ENCODE measurements around the gene GDF10. TPM values are rescaled to one million over a fixed set of nuclear protein-coding genes. Genes with fewer than 3 reads are reported as not detected.

GDF10 gene
- total RNA-seq, 1 donor from 2014 or later = not detected

- Mint-ChIP-seq H3K9me3 (no peaks in the 10 kb centered on the region), H3K4me3 (no peak overlapping the region), H3K36me3 (ENCODE audit: low read depth) (no peaks in the 10 kb centered on the region), H3K4me1 (no peaks in the 10 kb centered on the region), H3K27ac (no peak overlapping the region), H3K27me3 (no peaks in the 10 kb centered on the region)
- intact Hi-C loops (cut with micrococcal nuclease) = no loop called here
- DNase-seq (no peak), ATAC-seq (ENCODE audit: low read depth) (no peak)
- ChIA-PET CTCF (interaction anchor here (0.9 kb wide), 1 partner anchor 281 kb away, joined by 3 read pairs; no protein-coding TSS in a partner anchor), POLR2A (no interaction called here)
- no peak for TF ChIP-seq CTCF (IDR thresholded peaks at IDR 0.05)
These were observed 9.6 kb downstream of the GDF10 start for GRCh38 chr10:47309408-47310089.

- Mint-ChIP-seq H3K36me3 (ENCODE audit: low read depth) (no peaks in the 10 kb centered on the region), H3K9me3 (no peaks in the 10 kb centered on the region), H3K4me1 (no peaks in the 10 kb centered on the region), H3K4me3 (no peak overlapping the region), H3K27me3 (no peaks in the 10 kb centered on the region), H3K27ac (no peak overlapping the region)
- CTCF ChIA-PET = interaction anchor here (0.9 to 4.7 kb wide), 2 partner anchors 282 to 285 kb away, joined by 3 to 53 read pairs; no protein-coding TSS in a partner anchor
- POLR2A ChIA-PET = no interaction called here
- no peak for TF ChIP-seq CTCF (IDR thresholded peaks at IDR 0.05)
- DNase-seq (no peak), ATAC-seq (ENCODE audit: low read depth) (no peak)
- intact Hi-C loops (cut with micrococcal nuclease) = no loop called here
These were observed 10.1 kb downstream of the GDF10 start for GRCh38 chr10:47310090-47310505.

- ATAC-seq (ENCODE audit: low read depth) (no peak), DNase-seq (no peak)
- Mint-ChIP-seq H3K36me3 (ENCODE audit: low read depth) (no peaks in the 10 kb centered on the region), H3K4me1 (no peaks in the 10 kb centered on the region), H3K4me3 (no peak overlapping the region), H3K27ac (no peak overlapping the region), H3K27me3 (no peaks in the 10 kb centered on the region), H3K9me3 (no peaks in the 10 kb centered on the region)
- ChIA-PET POLR2A (no interaction called here), CTCF (interaction anchor here (0.6 to 4.7 kb wide), 12 partner anchors 13 to 318 kb away, joined by 3 to 70 read pairs (median 4); no protein-coding TSS in a partner anchor)
- no peak for TF ChIP-seq CTCF (IDR thresholded peaks at IDR 0.05)
- intact Hi-C loops (cut with micrococcal nuclease) = no loop called here
These were observed 11.4 kb downstream of the GDF10 start for GRCh38 chr10:47311193-47311931.

GRCh38 chr10:47311932-47312662, 12.1 kb downstream of the GDF10 start:
- Mint-ChIP-seq H3K4me1 (no peaks in the 10 kb centered on the region), H3K9me3 (no peaks in the 10 kb centered on the region), H3K27ac (no peak overlapping the region), H3K27me3 (no peaks in the 10 kb centered on the region), H3K36me3 (ENCODE audit: low read depth) (no peaks in the 10 kb centered on the region), H3K4me3 (no peak overlapping the region)
- ChIA-PET POLR2A (no interaction called here), CTCF (interaction anchor here (0.6 to 4.7 kb wide), 13 partner anchors 12 to 319 kb away, joined by 3 to 70 read pairs (median 4); no protein-coding TSS in a partner anchor)
- intact Hi-C loops (cut with micrococcal nuclease) = loop anchor here (1.0 kb wide), 1 partner anchor 265 kb away; no protein-coding TSS in a partner anchor
- DNase-seq (peak; percentile 58), ATAC-seq (ENCODE audit: low read depth) (peak; percentile 84)
- TF ChIP-seq CTCF (IDR thresholded peaks at IDR 0.05) = peak; percentile 52

All from activated B cell treated with CpG ODN at 0.5 μM for 24 hours (primary cell).